ENCODE results near the gene PCDHGB4.
"Not testable (repeated sequence)": the region's sequence is repeated elsewhere in the genome, so short reads cannot be mapped to it uniquely, and the experiment has no call there.

The PCDHGB4 gene

GRCh38 chr5:141422742-141423291 is 35.3 kb downstream of the PCDHGB4 start:
- no peak for DNase-seq (ENCODE audit: low read depth in 2 of 2, low spot score in 1 of 2)

GRCh38 chr5:141427783-141428426 is 40.4 kb downstream of the PCDHGB4 start:
- DNase-seq (ENCODE audit: low read depth in 2 of 2, low spot score in 1 of 2) = no peak

DNA sequence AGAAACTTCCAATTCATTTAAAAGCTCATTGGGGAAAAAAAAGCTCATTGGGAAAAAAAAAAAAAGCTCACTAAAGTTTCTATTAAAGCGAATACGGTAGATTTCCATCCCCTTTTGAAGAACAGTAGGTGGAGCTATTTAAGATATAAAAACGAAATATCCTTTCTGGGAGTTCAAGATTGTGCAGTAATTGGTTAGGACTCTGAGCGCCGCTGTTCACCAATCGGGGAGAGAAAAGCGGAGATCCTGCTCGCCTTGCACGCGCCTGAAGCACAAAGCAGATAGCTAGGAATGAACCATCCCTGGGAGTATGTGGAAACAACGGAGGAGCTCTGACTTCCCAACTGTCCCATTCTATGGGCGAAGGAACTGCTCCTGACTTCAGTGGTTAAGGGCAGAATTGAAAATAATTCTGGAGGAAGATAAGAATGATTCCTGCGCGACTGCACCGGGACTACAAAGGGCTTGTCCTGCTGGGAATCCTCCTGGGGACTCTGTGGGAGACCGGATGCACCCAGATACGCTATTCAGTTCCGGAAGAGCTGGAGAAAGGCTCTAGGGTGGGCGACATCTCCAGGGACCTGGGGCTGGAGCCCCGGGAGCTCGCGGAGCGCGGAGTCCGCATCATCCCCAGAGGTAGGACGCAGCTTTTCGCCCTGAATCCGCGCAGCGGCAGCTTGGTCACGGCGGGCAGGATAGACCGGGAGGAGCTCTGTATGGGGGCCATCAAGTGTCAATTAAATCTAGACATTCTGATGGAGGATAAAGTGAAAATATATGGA is 43.0 kb downstream of the PCDHGB4 start, which contains the start of gene PCDHGA12:
Gene PCDHGA12, plus strand, starts transcription at position 176 of the 782 bp plus-strand sequence. Its CDS starts 253 bp downstream, at position 429.
- no peak for DNase-seq (ENCODE audit: low read depth in 2 of 2, low spot score in 1 of 2)

DNA sequence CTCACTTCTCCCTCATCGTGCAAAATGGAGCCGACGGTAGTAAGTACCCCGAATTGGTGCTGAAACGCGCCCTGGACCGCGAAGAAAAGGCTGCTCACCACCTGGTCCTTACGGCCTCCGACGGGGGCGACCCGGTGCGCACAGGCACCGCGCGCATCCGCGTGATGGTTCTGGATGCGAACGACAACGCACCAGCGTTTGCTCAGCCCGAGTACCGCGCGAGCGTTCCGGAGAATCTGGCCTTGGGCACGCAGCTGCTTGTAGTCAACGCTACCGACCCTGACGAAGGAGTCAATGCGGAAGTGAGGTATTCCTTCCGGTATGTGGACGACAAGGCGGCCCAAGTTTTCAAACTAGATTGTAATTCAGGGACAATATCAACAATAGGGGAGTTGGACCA is 43.8 kb downstream of the PCDHGB4 start:
- DNase-seq (ENCODE audit: low read depth in 2 of 2, low spot score in 1 of 2) = no peak

- not testable (repeated sequence) for DNase-seq (ENCODE audit: low read depth in 2 of 2, low spot score in 1 of 2)
Measured at GRCh38 chr5:141432308-141432707, 44.8 kb downstream of the PCDHGB4 start.

GRCh38 chr5:141432726-141433125 is 45.2 kb downstream of the PCDHGB4 start:
- not testable (repeated sequence) for DNase-seq (ENCODE audit: low read depth in 2 of 2, low spot score in 1 of 2)

- DNase-seq (ENCODE audit: low read depth in 2 of 2, low spot score in 1 of 2) = no peak
Measured at GRCh38 chr5:141434006-141434405, 46.5 kb downstream of the PCDHGB4 start.

GRCh38 chr5:141437221-141437620 is 49.7 kb downstream of the PCDHGB4 start:
- no peak for DNase-seq (ENCODE audit: low read depth in 2 of 2, low spot score in 1 of 2)

DNA sequence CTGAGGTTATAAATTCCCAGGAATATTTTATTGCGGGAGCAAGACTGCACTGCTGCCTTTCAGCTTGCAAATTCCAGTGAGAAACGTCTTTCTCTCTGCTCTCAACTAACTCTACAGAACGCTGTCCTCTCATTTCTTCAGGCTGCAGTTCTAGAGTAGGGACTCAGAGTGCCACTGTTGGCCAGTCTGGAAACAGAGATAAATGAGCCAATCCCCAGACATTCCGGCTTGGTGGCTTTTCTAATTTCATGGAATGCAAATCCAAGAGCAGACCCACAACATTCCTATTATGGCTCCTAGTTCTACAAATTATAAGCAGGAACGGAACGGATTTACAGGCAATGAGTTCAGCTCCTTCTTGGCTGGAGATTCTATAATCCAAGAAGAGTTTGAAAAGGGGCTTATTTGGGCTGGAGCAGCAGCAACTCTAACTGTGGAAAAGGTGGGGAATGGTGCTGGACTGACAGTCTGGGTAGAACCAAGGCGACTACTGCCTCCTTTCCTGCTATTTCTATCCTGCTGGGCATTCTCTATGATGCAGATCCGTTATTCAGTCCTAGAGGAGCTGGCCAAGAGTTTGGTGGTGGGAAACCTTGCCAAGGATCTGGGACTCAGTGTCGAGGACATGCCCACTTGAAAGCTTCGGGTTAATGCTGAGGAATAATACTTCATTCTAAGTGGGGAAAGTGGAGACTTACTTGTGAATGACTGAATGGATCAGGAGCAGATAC is 52.1 kb downstream of the PCDHGB4 start:
- no peak for DNase-seq (ENCODE audit: low read depth in 2 of 2, low spot score in 1 of 2)
